Natural killer cell (primary cell): ENCODE measurements around the gene OARD1. TPM values are rescaled to one million over a fixed set of nuclear protein-coding genes. Genes with fewer than 3 reads are reported as not detected.

ENCODE experiments used
- ATAC-seq, 3 donors: fragments of 150-1000 bp in 2 of 3; fragments of 200-7000 bp in 1 of 3; cut with Tn5 transposase; 1 replicate in 1 of 3; 2 replicates in 2 of 3; pipeline ENCODE4 v1.10.0; 2021; ENCODE audit warnings: mild to moderate bottlenecking in 2 of 3, moderate library complexity in 2 of 3
- DNase-seq, 2 donors: peaks; one replicate each; pipeline versions ENCODE4 v3.0.0 to v3.0.0-alpha.2; 2013 to 2021; ENCODE audit warnings: mixed read lengths in 1 of 2
- H3K27ac ChIP-seq: one replicate; pipeline ENCODE4 v1.5.1; 2013; ENCODE audit warnings: mild to moderate bottlenecking, low read length
- H3K27me3 ChIP-seq: one replicate; pipeline ENCODE4 v1.6.1; 2013; ENCODE audit warnings: low read length; ENCODE audit not compliant: control insufficient read depth, insufficient read depth
- H3K36me3 ChIP-seq: one replicate; pipeline ENCODE4 v1.6.1; 2013; ENCODE audit warnings: low read length; ENCODE audit not compliant: control insufficient read depth, insufficient read depth
- H3K4me1 ChIP-seq: one replicate; pipeline ENCODE4 v1.6.1; 2013; ENCODE audit warnings: low read length; ENCODE audit not compliant: control insufficient read depth, insufficient read depth
- H3K4me3 ChIP-seq: one replicate; pipeline ENCODE4 v1.5.1; 2013; ENCODE audit warnings: low read length
- H3K9me3 ChIP-seq: one replicate; pipeline ENCODE4 v1.6.1; 2013; ENCODE audit warnings: low read length; ENCODE audit not compliant: control insufficient read depth, insufficient read depth
- H3K27ac Mint-ChIP-seq, 2 donors: one replicate each; pipeline ENCODE4 v1.8.0; 2022; ENCODE audit warnings: mild to moderate bottlenecking in 2 of 2, mixed read lengths in 2 of 2, moderate library complexity in 1 of 2
- H3K27me3 Mint-ChIP-seq, 2 donors: one replicate each; pipeline ENCODE4 v1.8.0; 2022; ENCODE audit warnings: low read depth in 2 of 2, mixed read lengths in 2 of 2
- H3K36me3 Mint-ChIP-seq: one replicate; pipeline ENCODE4 v1.8.0; 2022; ENCODE audit warnings: mixed read lengths
- H3K4me1 Mint-ChIP-seq, 2 donors: one replicate each; pipeline ENCODE4 v1.8.0; 2022; ENCODE audit warnings: mixed read lengths in 2 of 2
- H3K4me3 Mint-ChIP-seq: one replicate; pipeline ENCODE4 v1.8.0; 2022; ENCODE audit warnings: mild to moderate bottlenecking, moderate library complexity, mixed read lengths
- H3K9me3 Mint-ChIP-seq, 2 donors: one replicate each; pipeline ENCODE4 v1.8.0; 2022; ENCODE audit warnings: mixed read lengths in 2 of 2
- CTCF ChIP-seq: fragments of 200-600 bp; IDR thresholded peaks from one replicate; pipeline ENCODE4 v1.8.0; 2022; ENCODE audit warnings: antibody characterized with exemption
- WGBS: methylation state at CpG from one replicate; pipeline ENCODE4 v1.1.7; 2013; ENCODE audit warnings: missing lambda C conversion rate; ENCODE audit not compliant: insufficient coverage; 5-methylcytosine and 5-hydroxymethylcytosine counted together
- intact Hi-C: fragments of 100-400 bp; cut with micrococcal nuclease; formaldehyde crosslinking; loops from one replicate; pipeline ENCODE4 v1.14.2; 2022
- total RNA-seq, 4 donors: library from RNA; stranded (reverse); fragments of 120-200 nt in 1 of 4; gene quantifications; one replicate each; pipeline versions ENCODE4 v1.2.3 to v1.2.4, GENCODE V29; 2013 to 2022

The OARD1 gene
- total RNA-seq, 3 donors from 2014 or later (not counting 1 experiment from before 2014, with no cell fraction given), result 30.8 to 36.7 (median 35.5) TPM

GRCh38 chr6:41028561-41029412 is 43.4 kb downstream of the OARD1 start:
- intact Hi-C loops, result loop anchor here (5.0 kb wide), 2 partner anchors 39 to 1666 kb away; no protein-coding TSS in a partner anchor
- 41% methylated on average over 13 of the region's 13 CpGs for WGBS
- Histone ChIP-seq H3K27me3 (no peaks in the 10 kb centered on the region), H3K4me1 (peaks cover 20% of the 10 kb centered on the region), H3K4me3 (peak overlapping the region; percentile 53), H3K9me3 (no peaks in the 10 kb centered on the region), H3K27ac (peak overlapping the region; percentile 60), H3K36me3 (no peaks in the 10 kb centered on the region)
- peak; percentile 21 to 48 (median 40) for ATAC-seq
- DNase-seq, result peak in 1 of 2 donors; percentile 30
- Mint-ChIP-seq H3K27ac (peak overlapping the region; percentile 7 to 79), H3K4me1 (peaks cover 24 to 28% of the 10 kb centered on the region in 2 donors), H3K9me3 (no peaks in the 10 kb centered on the region), H3K36me3 (no peaks in the 10 kb centered on the region), H3K27me3 (no peaks in the 10 kb centered on the region), H3K4me3 (peak overlapping the region; percentile 91)
- no peak for TF ChIP-seq CTCF

GRCh38 chr6:41027799-41028560 is 44.2 kb downstream of the OARD1 start:
- ATAC-seq (peak; percentile 93 to 97 (median 95)), DNase-seq (peak; percentile 80 to 84)
- intact Hi-C loops, result loop anchor here (1.0 to 5.0 kb wide), 3 partner anchors 22 to 1666 kb away; no protein-coding TSS in a partner anchor
- 4% methylated on average over 45 of the region's 45 CpGs for WGBS
- H3K27ac Mint-ChIP-seq, result peak overlapping the region; percentile 7 to 79
- peak overlapping the region; percentile 60 for H3K27ac ChIP-seq
- H3K27me3 ChIP-seq, result no peaks in the 10 kb centered on the region
- peak overlapping the region; percentile 53 for H3K4me3 ChIP-seq
- peak; percentile 99 for TF ChIP-seq CTCF
- H3K9me3 ChIP-seq, result no peaks in the 10 kb centered on the region
- no peaks in the 10 kb centered on the region for H3K9me3 Mint-ChIP-seq
- peaks cover 20% of the 10 kb centered on the region for H3K4me1 ChIP-seq
- H3K27me3 Mint-ChIP-seq, result no peaks in the 10 kb centered on the region
- peak overlapping the region; percentile 91 for H3K4me3 Mint-ChIP-seq
- no peaks in the 10 kb centered on the region for H3K36me3 Mint-ChIP-seq
- no peaks in the 10 kb centered on the region for H3K36me3 ChIP-seq
- H3K4me1 Mint-ChIP-seq, result peaks cover 24 to 28% of the 10 kb centered on the region in 2 donors

DNA sequence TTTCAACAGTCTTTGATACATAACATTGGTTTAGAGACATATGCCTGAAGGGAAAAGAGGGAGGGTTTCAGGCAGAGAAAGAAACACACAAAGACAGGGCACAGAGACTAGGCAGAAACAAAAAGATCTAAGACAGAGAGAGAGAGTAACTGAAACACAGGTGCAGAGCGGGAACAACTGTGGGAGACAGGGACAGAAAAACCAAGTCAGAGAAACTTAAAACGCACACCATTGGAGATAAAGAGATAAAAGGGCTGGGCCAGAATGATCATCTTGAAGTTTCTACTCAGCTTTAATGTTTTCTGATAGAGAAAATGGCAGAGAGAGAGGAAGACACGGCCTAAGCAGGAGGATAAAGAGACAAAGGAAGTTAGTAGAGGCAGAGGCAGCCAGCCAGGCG is 44.9 kb downstream of the OARD1 start:
- Mint-ChIP-seq H3K27me3 (no peaks in the 10 kb centered on the region), H3K4me3 (peak overlapping the region; percentile 91), H3K27ac (peak overlapping the region; percentile 7 to 79), H3K4me1 (peaks cover 24 to 28% of the 10 kb centered on the region in 2 donors), H3K36me3 (no peaks in the 10 kb centered on the region), H3K9me3 (no peaks in the 10 kb centered on the region)
- no peaks in the 10 kb centered on the region for H3K27me3 ChIP-seq
- 41% methylated on average over 4 of the region's 4 CpGs for WGBS
- ATAC-seq (no peak), DNase-seq (no peak)
- intact Hi-C loops, result loop anchor here (1.0 to 5.0 kb wide), 3 partner anchors 21 to 1665 kb away; no protein-coding TSS in a partner anchor
- no peaks in the 10 kb centered on the region for H3K36me3 ChIP-seq
- no peak overlapping the region for H3K4me3 ChIP-seq
- no peak overlapping the region for H3K27ac ChIP-seq
- peaks cover 20% of the 10 kb centered on the region for H3K4me1 ChIP-seq
- no peaks in the 10 kb centered on the region for H3K9me3 ChIP-seq
- no peak for TF ChIP-seq CTCF
